Neural progenitor cell (in vitro differentiated cells): Measurements from ENCODE around the gene ABCA3. TPM values are rescaled to one million over a fixed set of nuclear protein-coding genes. Genes with fewer than 3 reads are reported as not detected.

ENCODE experiments used
- DNase-seq: peaks from one replicate; pipeline ENCODE4 v3.0.0-alpha.2; 2016; ENCODE audit warnings: low spot score
- H2AFZ ChIP-seq: fragments of 200-600 bp; sonication (generic); replicated peaks from 2 replicates; pipeline ENCODE4 v1.6.1; 2016; ENCODE audit warnings: antibody characterized with exemption
- H3F3A ChIP-seq: fragments of 200-600 bp; sonication (generic); 2 replicates; pipeline ENCODE4 v1.6.1; 2016; ENCODE audit warnings: antibody characterized with exemption, low read depth
- H3K27ac ChIP-seq: fragments of 200-600 bp; sonication (generic); 2 replicates; pipeline ENCODE4 v1.5.1; 2016; ENCODE audit warnings: mild to moderate bottlenecking
- H3K27me3 ChIP-seq: fragments of 200-600 bp; sonication (generic); 2 replicates; pipeline ENCODE4 v1.6.1; 2016; ENCODE audit warnings: mild to moderate bottlenecking, moderate library complexity
- H3K36me3 ChIP-seq: fragments of 200-600 bp; sonication (generic); 2 replicates; pipeline ENCODE4 v1.5.1; 2016
- H3K4me1 ChIP-seq: fragments of 200-600 bp; sonication (generic); 2 replicates; pipeline ENCODE4 v1.6.1; 2016; ENCODE audit warnings: mixed run types
- H3K4me2 ChIP-seq: fragments of 200-600 bp; sonication (generic); 2 replicates; pipeline ENCODE4 v1.6.1; 2016
- H3K4me3 ChIP-seq: fragments of 200-600 bp; sonication (generic); 2 replicates; pipeline ENCODE4 v1.5.1; 2016
- H3K79me2 ChIP-seq: fragments of 200-600 bp; sonication (generic); 2 replicates; pipeline ENCODE4 v1.6.1; 2016; ENCODE audit warnings: low read depth
- H3K9ac ChIP-seq: fragments of 200-600 bp; sonication (generic); 2 replicates; pipeline ENCODE4 v1.6.1; 2016
- H3K9me3 ChIP-seq: fragments of 200-600 bp; sonication (generic); 2 replicates; pipeline ENCODE4 v1.5.1; 2016; ENCODE audit warnings: low read depth
- H4K20me1 ChIP-seq: fragments of 200-600 bp; sonication (generic); 2 replicates; pipeline ENCODE4 v1.6.1; 2016; ENCODE audit warnings: low read depth
- H3K27ac Mint-ChIP-seq: 3 replicates; pipeline ENCODE4 v1.8.0; 2021; ENCODE audit warnings: mixed read lengths
- H3K27me3 Mint-ChIP-seq: 2 replicates; pipeline ENCODE4 v1.8.0; 2022; ENCODE audit warnings: low read depth, mild to moderate bottlenecking, inconsistent platforms, moderate library complexity, mixed read lengths; ENCODE audit not compliant: insufficient read depth
- H3K36me3 Mint-ChIP-seq: 3 replicates; pipeline ENCODE4 v1.8.0; 2021; ENCODE audit warnings: mixed read lengths
- H3K4me1 Mint-ChIP-seq: 3 replicates; pipeline ENCODE4 v1.8.0; 2021; ENCODE audit warnings: mixed read lengths
- H3K4me3 Mint-ChIP-seq: 3 replicates; pipeline ENCODE4 v1.8.0; 2021; ENCODE audit warnings: mild to moderate bottlenecking, moderate library complexity, mixed read lengths
- H3K9me3 Mint-ChIP-seq: 3 replicates; pipeline ENCODE4 v1.8.0; 2020; ENCODE audit warnings: mixed read lengths
- CTCF ChIP-seq: fragments of 200-600 bp; sonication (generic); IDR thresholded peaks from 2 replicates; pipeline ENCODE4 v1.5.1; 2017; ENCODE audit warnings: antibody characterized with exemption, mild to moderate bottlenecking
- EZH2 ChIP-seq: fragments of 200-600 bp; sonication (generic); IDR thresholded peaks from 2 replicates; pipeline ENCODE4 v1.6.1; 2017; ENCODE audit warnings: antibody characterized with exemption, mild to moderate bottlenecking, moderate library complexity
- EZH2phosphoT487 ChIP-seq: fragments of 200-600 bp; sonication (generic); IDR thresholded peaks from 2 replicates; pipeline ENCODE4 v1.6.1; 2017; ENCODE audit warnings: antibody characterized with exemption
- total RNA-seq: library from RNA; depleted of rRNA; stranded (reverse); fragments of >200 nt; gene quantifications from 2 replicates; pipeline ENCODE4 v1.2.3, GENCODE V29; 2015; ENCODE audit warnings: low replicate concordance

Gene ABCA3
- total RNA-seq, 1 donor from 2014 or later, result 9.7 TPM

- Mint-ChIP-seq H3K27me3 (peaks cover 9% of the 10 kb centered on the region), H3K4me1 (no peaks in the 10 kb centered on the region), H3K4me3 (no peak overlapping the region), H3K9me3 (no peaks in the 10 kb centered on the region), H3K27ac (no peak overlapping the region), H3K36me3 (no peaks in the 10 kb centered on the region)
- no peaks in the 10 kb centered on the region for H3K79me2 ChIP-seq
- TF ChIP-seq EZH2phosphoT487 (no peak), CTCF (no peak), EZH2 (no peak)
- H3K4me2 ChIP-seq, result no peak overlapping the region
- no peaks in the 10 kb centered on the region for H3F3A ChIP-seq
- no peak overlapping the region for H3K4me3 ChIP-seq
- no peaks in the 10 kb centered on the region for H3K4me1 ChIP-seq
- H3K27me3 ChIP-seq, result no peaks in the 10 kb centered on the region
- H3K9ac ChIP-seq, result no peak overlapping the region
- DNase-seq, result no peak
- no peak overlapping the region for H3K27ac ChIP-seq
- no peak overlapping the region for H2AFZ ChIP-seq
- no peaks in the 10 kb centered on the region for H3K9me3 ChIP-seq
- H3K36me3 ChIP-seq, result no peaks in the 10 kb centered on the region
- H4K20me1 ChIP-seq, result no peaks in the 10 kb centered on the region
Measured at GRCh38 chr16:2325791-2326190, 14.7 kb downstream of the ABCA3 start.

- Mint-ChIP-seq H3K4me1 (no peaks in the 10 kb centered on the region), H3K27me3 (peaks cover 11% of the 10 kb centered on the region), H3K9me3 (no peaks in the 10 kb centered on the region), H3K36me3 (no peaks in the 10 kb centered on the region), H3K27ac (no peak overlapping the region), H3K4me3 (no peak overlapping the region)
- H3K36me3 ChIP-seq, result no peaks in the 10 kb centered on the region
- H4K20me1 ChIP-seq, result no peaks in the 10 kb centered on the region
- H2AFZ ChIP-seq, result no peak overlapping the region
- H3F3A ChIP-seq, result no peaks in the 10 kb centered on the region
- no peak overlapping the region for H3K9ac ChIP-seq
- H3K9me3 ChIP-seq, result no peaks in the 10 kb centered on the region
- H3K79me2 ChIP-seq, result no peaks in the 10 kb centered on the region
- no peak for TF ChIP-seq EZH2
- TF ChIP-seq EZH2phosphoT487, result no peak
- TF ChIP-seq CTCF, result no peak
- DNase-seq, result no peak
- H3K4me2 ChIP-seq, result no peak overlapping the region
- no peaks in the 10 kb centered on the region for H3K27me3 ChIP-seq
- H3K27ac ChIP-seq, result no peak overlapping the region
- no peaks in the 10 kb centered on the region for H3K4me1 ChIP-seq
- H3K4me3 ChIP-seq, result no peak overlapping the region
Measured at GRCh38 chr16:2325181-2325580, 15.3 kb downstream of the ABCA3 start.

GRCh38 chr16:2324296-2324859 is 16.1 kb downstream of the ABCA3 start:
- H3K4me3 ChIP-seq, result no peak overlapping the region
- no peaks in the 10 kb centered on the region for H3K4me1 ChIP-seq
- H4K20me1 ChIP-seq, result no peaks in the 10 kb centered on the region
- H3K36me3 ChIP-seq, result no peaks in the 10 kb centered on the region
- no peak overlapping the region for H3K27ac ChIP-seq
- H3K9me3 ChIP-seq, result no peaks in the 10 kb centered on the region
- Mint-ChIP-seq H3K27me3 (peaks cover 11% of the 10 kb centered on the region), H3K4me3 (no peak overlapping the region), H3K4me1 (no peaks in the 10 kb centered on the region), H3K9me3 (no peaks in the 10 kb centered on the region), H3K27ac (no peak overlapping the region), H3K36me3 (no peaks in the 10 kb centered on the region)
- H2AFZ ChIP-seq, result no peak overlapping the region
- no peak for DNase-seq
- no peaks in the 10 kb centered on the region for H3K27me3 ChIP-seq
- no peak overlapping the region for H3K9ac ChIP-seq
- TF ChIP-seq CTCF (no peak), EZH2 (no peak), EZH2phosphoT487 (no peak)
- no peak overlapping the region for H3K4me2 ChIP-seq
- H3K79me2 ChIP-seq, result no peaks in the 10 kb centered on the region
- H3F3A ChIP-seq, result no peaks in the 10 kb centered on the region
